SK-MEL-5 (cell line): ENCODE results near the gene TEPSIN. TPM values are rescaled to one million over a fixed set of nuclear protein-coding genes. Genes with fewer than 3 reads are reported as not detected.

Experiments
- DNase-seq: peaks from one replicate; pipeline ENCODE4 v3.0.0-alpha.2; 2016; ENCODE audit warnings: low read depth, low spot score
- in situ Hi-C: cut with HindIII; loops from 2 replicates; pipeline ENCODE4 v1.10.0; 2016; ENCODE audit warnings: low sequenced_read_pairs, high pct_unique_total_duplicates, low pct_unique_long_range_greater_than_20kb
- total RNA-seq: library from RNA; depleted of rRNA; stranded (reverse); fragments of >200 nt; shearing (Covaris generic); gene quantifications from 2 replicates; pipeline ENCODE4 v1.2.3, GENCODE V29; 2014

TEPSIN gene
- total RNA-seq, 1 experiment from 2014 or later: 31.7 TPM

DNA sequence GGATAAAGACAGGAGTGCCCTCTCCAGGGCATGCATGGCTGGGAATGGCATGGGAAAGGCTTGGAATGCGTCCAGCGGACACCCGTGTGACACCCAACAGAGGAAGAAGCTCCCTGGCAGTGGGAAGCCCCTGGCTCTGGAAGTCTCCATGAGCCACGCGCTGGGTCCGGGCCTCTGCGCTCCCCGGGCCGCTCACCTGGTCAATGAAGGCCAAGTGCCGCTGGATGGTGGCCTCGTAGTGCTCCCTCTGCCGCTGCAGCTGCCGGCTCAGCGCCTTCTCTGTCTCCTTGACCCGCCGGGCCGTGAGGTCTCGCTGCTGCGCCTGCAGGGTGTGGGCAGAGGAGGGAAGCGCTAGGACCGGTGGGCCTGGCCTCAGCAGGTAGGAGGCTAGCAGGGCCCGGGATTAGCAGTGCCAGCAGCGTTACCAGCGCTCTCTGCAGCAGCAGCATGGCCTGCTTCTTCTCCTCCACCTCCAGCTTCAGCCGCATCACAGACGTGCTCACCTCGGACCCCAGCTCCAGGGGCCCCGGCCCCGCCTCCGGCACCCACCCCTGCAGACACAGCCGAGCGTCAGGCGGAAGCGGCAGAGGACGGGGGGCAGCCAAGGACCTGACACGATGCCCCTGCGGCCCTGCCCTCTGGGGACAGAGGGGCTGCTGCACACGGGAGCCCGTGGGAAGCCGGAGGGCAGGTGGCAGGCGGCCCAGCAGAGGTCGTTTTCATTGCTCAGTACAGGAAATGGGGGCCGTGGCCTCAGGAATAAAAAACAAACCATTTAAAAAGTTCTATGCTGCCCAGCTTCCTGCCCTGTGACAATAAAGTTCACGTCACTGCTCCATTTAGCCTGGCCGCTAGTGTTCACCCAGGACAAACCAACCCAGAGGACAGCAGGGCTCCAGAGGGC lies 42.1 kb downstream of the TEPSIN start:
- DNase-seq: no peak
- in situ Hi-C loops: no loop called here

GRCh38 chr17:81195941-81196495 lies 42.8 kb downstream of the TEPSIN start:
- no peak for DNase-seq
- in situ Hi-C loops: no loop called here

DNA sequence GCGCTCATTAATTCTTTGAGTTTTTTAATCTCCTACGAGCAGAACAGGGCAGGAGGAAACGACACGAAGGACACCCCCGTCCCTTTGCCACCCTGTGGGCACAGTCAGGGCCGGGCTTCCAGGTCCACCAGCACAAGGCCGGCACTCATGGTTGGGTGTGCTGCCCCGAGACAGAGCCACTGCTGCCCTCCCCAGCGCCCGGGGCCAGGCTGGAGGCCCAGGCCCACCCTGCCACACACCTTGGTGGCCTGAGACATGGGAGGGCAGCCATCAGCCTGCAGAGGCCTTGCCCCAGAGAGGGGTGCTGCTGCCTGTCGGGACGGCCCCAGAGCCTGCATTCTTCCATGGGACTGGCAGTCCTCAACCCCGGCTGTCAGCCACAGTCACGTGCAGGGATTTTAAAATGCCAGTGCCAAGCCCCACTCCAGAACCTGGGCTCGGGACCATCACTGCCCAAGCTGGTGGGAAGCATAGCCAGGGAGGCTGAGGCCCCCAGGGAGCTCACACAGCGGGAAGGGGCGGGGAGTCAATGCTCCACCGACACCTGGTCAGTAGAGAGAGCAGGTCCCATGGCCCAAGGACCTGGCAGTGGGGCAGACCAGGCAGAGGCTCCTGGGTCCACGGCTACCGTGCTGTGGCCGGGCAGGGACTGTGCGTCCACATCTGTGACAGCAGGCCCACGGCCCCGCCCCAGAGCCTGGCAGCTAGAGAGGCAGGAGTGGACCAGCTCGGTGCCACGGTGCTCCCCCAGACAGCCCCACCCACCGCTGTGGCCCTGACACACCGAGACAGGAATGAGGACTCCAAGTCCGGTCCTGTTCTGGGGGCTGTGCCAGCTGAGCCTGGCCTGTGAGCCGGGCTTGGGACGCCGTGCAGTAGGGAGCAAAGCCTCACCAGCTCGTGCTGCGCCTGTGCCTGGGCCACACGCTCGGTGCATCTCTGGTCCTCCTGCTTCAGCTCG lies 43.6 kb downstream of the TEPSIN start:
- in situ Hi-C loops: no loop called here
- DNase-seq: no peak

DNA sequence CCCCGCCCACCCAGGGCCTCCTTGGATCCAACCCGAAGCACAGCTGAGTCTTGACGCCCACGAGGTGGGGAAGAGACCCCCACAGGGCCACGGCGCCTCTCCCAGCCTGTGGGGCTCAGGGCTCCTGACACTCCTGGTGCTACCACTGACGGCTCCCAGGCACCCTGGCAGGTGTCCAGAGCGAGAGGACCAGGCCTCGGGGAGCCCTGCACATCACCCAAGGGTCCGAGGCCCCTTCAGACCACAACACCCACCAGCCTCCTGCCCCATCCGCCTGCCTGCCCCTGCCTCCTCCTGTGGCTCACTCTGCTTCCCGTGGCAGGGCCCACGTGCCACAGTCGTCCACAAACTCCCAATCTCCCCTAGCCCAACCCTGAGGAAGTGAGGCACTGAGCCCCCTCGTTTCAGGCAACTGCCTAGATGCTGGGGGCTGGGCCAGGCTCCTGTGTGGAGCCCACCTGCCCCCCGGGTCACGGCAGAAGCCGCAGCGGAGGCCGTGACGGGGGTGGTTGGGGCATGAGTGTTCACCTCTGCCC lies 44.6 kb downstream of the TEPSIN start:
- in situ Hi-C loops: no loop called here

DNA sequence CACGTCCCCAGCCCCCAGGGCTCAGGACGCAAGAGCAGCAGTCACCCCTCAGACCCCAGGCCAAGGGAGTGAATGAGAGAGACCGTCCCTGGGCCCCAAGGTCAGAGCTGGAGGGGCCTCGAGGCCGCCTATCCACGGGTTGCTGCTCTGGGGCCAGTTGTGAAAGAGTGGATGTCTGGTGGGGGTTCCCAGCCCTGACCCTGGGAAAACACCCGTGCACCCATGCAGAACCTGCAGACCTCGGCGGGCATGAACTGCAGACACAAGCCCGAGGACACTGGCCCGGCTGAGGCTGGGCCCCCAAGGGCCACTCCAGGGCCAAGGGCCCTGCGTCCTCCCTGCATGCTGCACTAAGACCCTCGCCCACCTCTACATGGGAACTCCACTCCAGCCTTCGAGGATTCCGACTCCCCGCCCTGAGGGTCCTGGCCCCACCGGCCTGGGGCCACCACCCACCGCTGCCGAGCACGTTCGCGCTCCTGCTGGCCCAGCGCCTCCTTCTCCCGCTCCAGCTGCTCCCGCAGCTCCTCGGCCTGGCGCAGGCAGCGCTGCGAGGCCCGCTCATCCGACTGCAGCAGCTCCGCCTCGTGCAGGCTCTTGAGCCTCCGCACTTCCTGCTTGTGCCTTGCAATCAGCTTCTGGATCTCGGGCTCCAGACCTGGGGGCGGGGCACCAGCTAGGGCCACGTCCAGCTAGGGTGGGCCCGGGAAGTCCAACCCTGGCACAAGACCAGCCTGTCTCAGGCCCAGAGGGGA lies 45.2 kb downstream of the TEPSIN start:
- DNase-seq: no peak
- in situ Hi-C loops: no loop called here

More for the DNA sequence above, 44.6 kb downstream of the TEPSIN start:
- no peak for DNase-seq

DNA sequence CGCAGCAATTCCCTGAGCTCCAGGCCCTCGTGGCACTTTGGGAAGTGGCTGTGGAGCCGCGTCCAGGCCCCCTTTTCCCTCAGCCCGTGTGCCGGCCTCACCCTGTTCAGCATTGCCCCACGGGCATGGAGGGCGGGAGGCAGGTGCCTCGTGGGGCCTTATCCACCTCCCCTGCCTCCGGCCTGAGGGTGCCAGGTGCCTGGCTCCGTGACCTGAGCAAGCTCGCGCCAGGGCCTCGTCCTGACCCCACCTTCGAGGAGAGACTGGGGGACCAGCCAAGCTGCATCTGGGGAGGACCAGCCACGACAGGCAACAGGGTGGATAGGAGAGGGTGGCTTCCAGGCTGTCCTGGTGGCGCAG lies 45.8 kb downstream of the TEPSIN start:
- in situ Hi-C loops: no loop called here
- DNase-seq: no peak

DNA sequence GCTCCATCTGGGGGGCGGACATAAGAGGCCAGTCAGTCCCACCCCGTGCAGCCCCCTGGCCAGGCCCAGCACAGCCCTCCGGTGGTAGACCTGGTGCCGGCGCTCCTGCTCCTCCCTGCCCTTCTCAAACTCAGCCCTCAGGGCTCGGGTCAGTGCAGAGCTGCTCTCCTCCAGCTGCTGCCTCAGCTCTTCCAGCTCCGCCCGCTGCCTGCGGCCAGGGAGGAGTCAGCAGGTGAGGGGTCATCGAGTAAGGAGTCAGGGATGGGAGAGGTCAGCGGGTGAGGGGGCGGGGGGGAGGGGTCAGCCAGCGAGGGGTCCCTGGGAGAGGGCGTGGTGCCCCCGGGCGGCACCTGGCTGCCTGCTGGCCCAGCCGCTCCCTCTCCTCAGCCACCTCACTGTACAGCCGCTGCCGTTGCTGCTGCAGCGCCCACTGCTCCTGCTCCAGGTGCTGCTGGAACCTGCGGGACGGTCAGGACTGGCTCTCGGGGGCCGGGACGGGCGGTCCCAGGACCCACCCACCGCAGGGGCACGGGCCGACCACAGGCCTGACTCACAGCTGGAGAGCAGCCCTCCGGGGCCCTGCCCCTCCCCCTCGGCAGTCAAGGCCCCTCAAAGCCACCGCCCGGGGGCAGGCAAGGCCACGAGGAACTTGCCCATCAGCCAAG lies 46.3 kb downstream of the TEPSIN start:
- in situ Hi-C loops: no loop called here
- no peak for DNase-seq

GRCh38 chr17:81191646-81192045 lies 47.2 kb downstream of the TEPSIN start:
- in situ Hi-C loops: no loop called here
- no peak for DNase-seq

GRCh38 chr17:81191116-81191515 lies 47.7 kb downstream of the TEPSIN start:
- in situ Hi-C loops: no loop called here
- no peak for DNase-seq

- DNase-seq: no peak
- in situ Hi-C loops: no loop called here
These were observed 48.3 kb downstream of the TEPSIN start for GRCh38 chr17:81190591-81190990.

DNA sequence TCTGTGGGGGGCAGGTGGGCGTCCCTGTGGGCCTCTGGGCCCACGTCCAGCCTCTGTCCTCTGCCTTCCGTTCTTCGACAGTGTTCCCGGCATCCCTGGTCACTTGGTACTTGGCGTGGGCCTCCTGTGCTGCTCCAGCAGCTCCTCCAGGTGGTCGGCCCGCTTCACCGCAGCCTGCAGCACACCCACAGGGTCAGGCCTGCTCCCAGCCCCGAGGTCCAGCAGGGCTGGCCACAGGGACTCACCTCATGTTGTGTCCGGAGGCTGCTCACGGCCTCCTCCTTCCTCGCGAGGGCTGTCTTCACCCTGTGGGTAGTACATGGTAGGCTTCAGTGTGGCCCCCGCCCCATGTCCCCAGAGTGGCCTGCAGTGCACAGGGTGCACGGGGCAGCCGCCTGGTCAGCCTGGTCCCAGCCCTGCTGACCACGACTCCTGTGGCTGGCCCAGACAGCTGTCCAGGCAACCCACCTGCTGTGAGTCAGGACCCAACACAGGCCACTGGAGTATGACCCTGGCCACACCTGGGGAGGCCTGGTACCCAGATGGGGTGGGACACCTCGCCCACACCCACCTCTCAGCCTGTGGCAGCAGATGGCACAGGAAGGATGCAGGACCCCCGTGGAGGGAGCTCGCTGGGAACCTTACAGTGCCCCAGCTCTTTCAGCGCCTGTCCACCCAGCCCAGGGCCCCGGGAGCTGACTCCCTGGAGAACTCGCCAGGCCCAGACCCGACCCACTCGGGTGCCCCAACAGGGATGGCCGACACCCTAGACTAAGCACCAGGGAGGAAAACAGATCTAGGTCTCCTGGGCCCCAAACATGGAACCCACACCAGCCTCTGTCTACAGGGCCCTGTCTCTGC lies 49.0 kb downstream of the TEPSIN start:
- in situ Hi-C loops: no loop called here
- peak; percentile 55 for DNase-seq

DNA sequence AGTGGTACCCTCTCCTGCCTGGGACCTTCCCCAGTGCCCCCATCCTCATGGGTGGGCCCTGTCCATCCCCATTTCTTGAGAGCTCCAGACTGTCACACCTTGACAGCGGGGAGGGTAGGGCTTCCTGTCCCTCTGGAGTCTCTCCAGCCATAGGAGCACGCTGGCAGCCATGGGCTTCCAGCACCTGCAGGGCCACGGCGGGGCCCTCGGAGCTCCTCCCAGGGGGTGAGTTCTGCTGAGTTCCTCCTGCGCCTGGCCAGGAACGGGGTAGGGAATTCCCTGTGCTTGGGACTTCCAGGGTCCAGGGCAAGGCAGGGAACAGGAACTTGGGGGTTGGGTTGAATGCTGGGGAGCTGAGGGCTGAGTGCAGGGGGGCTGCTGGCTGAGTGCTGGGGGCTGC lies 49.8 kb downstream of the TEPSIN start:
- in situ Hi-C loops: no loop called here
- DNase-seq: no peak

DNA sequence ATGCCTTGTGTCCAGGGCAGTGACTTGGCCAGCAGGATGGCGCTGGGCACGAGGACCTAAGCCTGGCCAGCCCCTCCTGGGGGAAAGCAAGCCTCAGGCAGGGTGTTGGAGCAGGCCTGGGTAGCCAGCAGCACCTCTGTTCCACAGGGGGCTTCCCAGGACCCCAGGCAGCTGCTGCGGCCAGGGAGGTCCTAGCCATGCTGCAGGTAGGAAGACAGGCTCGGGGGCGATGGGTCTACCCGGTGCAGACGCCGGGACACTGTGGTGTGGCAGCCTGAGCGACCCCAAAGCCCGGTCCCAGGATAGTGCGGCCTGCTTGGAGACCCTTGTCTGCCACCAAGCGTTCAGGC lies 50.4 kb downstream of the TEPSIN start:
- in situ Hi-C loops: no loop called here
- DNase-seq: no peak

DNA sequence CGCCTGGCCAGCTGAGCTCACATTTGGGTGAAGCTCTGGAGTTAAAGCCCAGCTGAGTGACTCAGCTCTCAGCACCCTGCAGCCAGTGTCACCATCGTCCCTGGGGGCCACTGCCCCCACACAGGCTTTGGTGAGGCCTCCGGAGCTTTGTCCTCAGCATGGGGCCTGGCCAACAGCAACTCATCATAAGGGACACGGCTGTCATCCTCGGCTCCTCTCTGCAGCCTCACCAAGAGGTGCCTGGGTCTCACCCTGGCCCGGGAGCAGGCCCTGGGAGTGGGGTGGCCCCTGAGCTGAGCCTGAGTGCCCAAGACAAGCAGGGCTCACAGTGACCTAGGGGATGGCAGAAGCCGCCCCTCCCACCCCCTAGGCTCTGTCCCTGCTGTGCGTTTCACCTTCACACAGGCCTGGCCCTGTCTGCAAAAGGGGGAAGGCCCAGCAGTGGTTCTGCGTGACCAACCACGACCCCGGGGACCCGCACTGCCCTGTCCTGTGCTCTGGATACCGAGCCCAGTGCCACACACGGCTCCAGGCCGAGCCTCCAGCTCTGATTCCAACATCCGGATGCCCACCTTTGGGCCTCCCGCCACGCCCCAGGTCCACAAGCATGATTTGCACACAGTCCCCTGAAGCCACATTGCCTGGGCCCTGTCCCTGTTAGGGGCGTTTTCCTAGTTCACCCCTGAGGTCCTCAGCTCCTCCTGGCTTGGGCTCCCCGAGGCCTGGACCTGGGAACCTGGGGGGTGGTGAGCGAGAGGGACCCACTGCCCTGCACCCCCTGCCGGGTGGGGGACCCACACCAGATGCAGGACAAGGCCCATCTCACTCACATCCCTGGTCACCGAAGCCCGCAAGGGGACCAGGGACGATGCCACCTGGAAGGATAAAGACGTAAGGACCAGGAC lies 51.0 kb downstream of the TEPSIN start:
- no peak for DNase-seq
- in situ Hi-C loops: no loop called here

- in situ Hi-C loops: no loop called here
- DNase-seq: no peak
These were observed 51.7 kb downstream of the TEPSIN start for GRCh38 chr17:81187120-81187519.
